HG03571 (cell line): Measurements from ENCODE around the gene MYH15.

ENCODE experiments used
- ATAC-seq: cut with Tn5 transposase; IDR thresholded peaks from one replicate; pipeline ENCODE4 v1.9.1; 2021; ENCODE audit not compliant: unreplicated experiment

Gene MYH15

DNA sequence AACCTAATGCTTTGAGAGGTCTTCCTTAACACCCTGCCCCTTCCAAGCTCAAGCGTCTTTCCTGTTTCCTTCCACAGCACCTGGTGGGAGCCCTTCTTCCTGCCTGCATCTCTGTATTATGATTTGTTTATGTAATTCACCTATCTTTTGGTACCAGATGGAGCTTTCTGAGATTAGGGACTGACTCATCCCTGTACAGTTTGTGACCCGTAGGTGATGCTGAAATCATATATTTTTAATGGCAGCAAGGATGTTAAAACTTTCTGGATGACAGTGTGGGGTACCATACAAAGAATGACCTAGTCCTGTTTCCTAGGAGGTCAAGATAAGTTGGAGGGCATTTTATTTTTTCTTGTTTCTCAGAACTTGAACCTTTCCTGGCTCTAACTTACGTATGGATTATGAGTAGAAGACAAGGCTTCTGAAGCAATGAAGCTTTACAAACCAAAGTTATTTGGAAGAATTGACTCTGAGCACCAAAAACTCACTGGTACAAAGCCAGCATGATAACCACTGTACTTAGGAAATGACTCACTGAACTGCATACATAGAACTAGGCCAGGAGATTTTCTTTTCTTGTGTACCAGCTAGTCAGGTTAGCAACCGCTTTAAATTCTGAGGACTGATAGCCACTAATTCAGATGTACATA lies 167.4 kb downstream of the MYH15 start:
- ATAC-seq = peak; percentile 56

DNA sequence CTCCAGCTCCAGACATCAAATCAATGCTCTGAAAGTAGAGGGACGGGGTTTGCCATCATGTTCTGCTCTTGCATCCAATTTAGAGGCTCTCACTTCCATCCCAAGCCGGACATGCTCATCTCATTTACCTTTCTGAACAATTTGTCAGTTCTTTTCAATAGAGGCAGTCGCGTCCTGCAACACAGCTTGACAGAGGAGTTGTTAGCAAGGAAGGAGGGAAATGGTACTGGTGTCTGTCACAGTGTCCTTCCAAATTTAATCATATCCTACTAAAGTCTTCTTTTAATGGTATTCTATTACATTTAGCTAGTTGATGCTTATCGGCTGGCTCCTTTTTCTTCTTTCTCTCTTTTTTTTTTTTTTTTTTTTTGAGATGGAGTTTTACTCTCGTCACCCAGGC lies 168.5 kb downstream of the MYH15 start:
- ATAC-seq = no peak

- ATAC-seq = no peak
Measured at GRCh38 chr3:108338901-108339545, 171.4 kb downstream of the MYH15 start.

GRCh38 chr3:108334701-108335100 lies 175.7 kb downstream of the MYH15 start:
- no peak for ATAC-seq

DNA sequence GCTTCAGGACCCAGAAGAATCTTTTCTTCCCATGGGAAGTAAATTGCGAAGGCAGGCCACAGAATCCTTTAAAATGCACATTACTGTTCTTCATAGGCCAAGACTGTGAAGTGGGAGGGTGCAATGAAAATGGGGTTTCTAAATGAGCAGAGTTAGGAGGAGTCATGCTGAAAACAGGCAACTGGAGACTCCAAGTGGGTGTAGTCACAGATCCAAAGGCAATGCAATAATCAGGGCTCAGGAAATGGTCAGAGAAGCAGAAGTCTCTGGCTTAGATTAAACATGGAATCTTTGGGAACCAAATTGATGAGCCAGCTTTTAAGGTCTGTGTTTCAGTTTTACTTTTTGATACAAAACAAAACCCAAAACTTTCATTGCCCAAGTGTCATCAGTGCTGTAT lies 176.4 kb downstream of the MYH15 start:
- no peak for ATAC-seq

- ATAC-seq = no peak
Measured at GRCh38 chr3:108331792-108332191, 178.6 kb downstream of the MYH15 start.
